Ovary (tissue), 3 donors: Measurements from ENCODE around the gene C9orf152.

ENCODE experiments used
- CTCF ChIP-seq, 3 donors: fragments of 450-650 bp in 2 of 3; fragments of 200-600 bp in 1 of 3; IDR thresholded peaks; one replicate each; pipeline versions ENCODE4 v1.5.1 to v1.8.0; 2016 to 2022; ENCODE audit warnings: antibody characterized with exemption in 3 of 3, mild to moderate bottlenecking in 1 of 3
- EP300 ChIP-seq: sonication (generic); formaldehyde crosslinking; IDR thresholded peaks from one replicate; pipeline ENCODE4 v1.6.1; 2017; ENCODE audit warnings: antibody characterized with exemption
- POLR2A ChIP-seq: fragments of 450-650 bp; IDR thresholded peaks from one replicate; pipeline ENCODE4 v1.6.1; 2017; ENCODE audit warnings: antibody characterized with exemption, mild to moderate bottlenecking, moderate library complexity
- donor health status: DM: no; HTN: no; CAD: no.

- TF ChIP-seq CTCF (IDR thresholded peaks at IDR 0.05) (no peak), POLR2A (no peak), EP300 (no peak)
These were observed 39.5 kb downstream of the C9orf152 start for GRCh38 chr9:110168486-110168885.
